HEK293 (cell line): ENCODE results near the gene SCAF1.

Experiments
- CTCF ChIA-PET: fragments of 350-600 bp; formaldehyde crosslinking; extraction: SDS; loops from one replicate; lab custom pipeline; 2021; ENCODE audit warnings: antibody characterized with exemption; lab: Yijun Ruan, JAX
- POLR2A ChIA-PET: fragments of 300-600 bp; formaldehyde crosslinking; extraction: SDS; loops from one replicate; lab custom pipeline; 2020; ENCODE audit warnings: antibody characterized with exemption, inconsistent platforms; lab: Yijun Ruan, JAX
- H3K27ac ChIP-seq: fragments of 200-500 bp; sonication (Bioruptor generic); 2 replicates; pipeline ENCODE4 v1.5.1; 2014; ENCODE audit warnings: low read depth, low read length, control low read depth, inconsistent platforms; ENCODE audit errors: extremely low read depth
- H3K36me3 ChIP-seq, 2 experiments: fragments of 200-500 bp in 1 of 2; sonication (Bioruptor generic) in 1 of 2; 1 replicate in 1 of 2; 2 replicates in 1 of 2; pipeline ENCODE4 v1.5.1; 2014 to 2017; ENCODE audit warnings: inconsistent platforms in 2 of 2, low read length in 2 of 2; ENCODE audit not compliant: control insufficient read depth in 2 of 2, insufficient read depth in 1 of 2
- H3K4me1 ChIP-seq: fragments of 200-500 bp; sonication (Bioruptor generic); 2 replicates; pipeline ENCODE4 v1.5.1; 2014; ENCODE audit warnings: mild to moderate bottlenecking, low read length, inconsistent platforms; ENCODE audit not compliant: control insufficient read depth, insufficient read depth
- H3K4me3 ChIP-seq: 2 replicates; pipeline ENCODE4 v1.5.1; 2011; ENCODE audit warnings: low read depth, mild to moderate bottlenecking, control low read depth, low read length, moderate library complexity
- H3K9me3 ChIP-seq: fragments of 200-500 bp; sonication (Bioruptor generic); 2 replicates; pipeline ENCODE4 v1.5.1; 2014; ENCODE audit warnings: low read depth, low read length, inconsistent platforms; ENCODE audit not compliant: control insufficient read depth, insufficient read depth
- GLIS1 ChIP-seq: fragments of 450-650 bp; formaldehyde crosslinking; IDR thresholded peaks from 2 replicates; pipeline ENCODE4 v1.5.1; 2016; ENCODE audit warnings: missing biosample characterization, missing genetic modification characterization
- GLIS2 ChIP-seq: fragments of 450-650 bp; formaldehyde crosslinking; IDR thresholded peaks from 2 replicates; pipeline ENCODE4 v1.5.1; 2016; ENCODE audit warnings: missing biosample characterization, missing genetic modification characterization
- OVOL3 ChIP-seq: fragments of 450-650 bp; formaldehyde crosslinking; IDR thresholded peaks from 2 replicates; pipeline ENCODE4 v1.5.1; 2016; ENCODE audit warnings: missing biosample characterization, missing genetic modification characterization
- PRDM10 ChIP-seq: fragments of 450-650 bp; formaldehyde crosslinking; IDR thresholded peaks from 2 replicates; pipeline ENCODE4 v1.5.1; 2016; ENCODE audit warnings: missing biosample characterization, missing genetic modification characterization
- SCRT1 ChIP-seq: fragments of 450-650 bp; formaldehyde crosslinking; IDR thresholded peaks from 2 replicates; pipeline ENCODE4 v1.5.1; 2016; ENCODE audit warnings: missing biosample characterization, missing genetic modification characterization, borderline replicate concordance
- SCRT2 ChIP-seq: fragments of 450-650 bp; formaldehyde crosslinking; IDR thresholded peaks from 2 replicates; pipeline ENCODE4 v1.5.1; 2016; ENCODE audit warnings: missing biosample characterization, missing genetic modification characterization
- YY2 ChIP-seq: fragments of 450-650 bp; formaldehyde crosslinking; IDR thresholded peaks from 2 replicates; pipeline ENCODE4 v1.5.1; 2016; ENCODE audit warnings: missing biosample characterization, missing genetic modification characterization
- ZBTB1 ChIP-seq: fragments of 450-650 bp; formaldehyde crosslinking; IDR thresholded peaks from 2 replicates; pipeline ENCODE4 v1.5.1; 2016; ENCODE audit warnings: missing biosample characterization, missing genetic modification characterization
- ZBTB49 ChIP-seq: fragments of 450-650 bp; formaldehyde crosslinking; IDR thresholded peaks from 2 replicates; pipeline ENCODE4 v1.5.1; 2016; ENCODE audit warnings: missing biosample characterization, missing genetic modification characterization, low read depth
- ZBTB7A ChIP-seq: fragments of 450-650 bp; formaldehyde crosslinking; IDR thresholded peaks from 2 replicates; pipeline ENCODE4 v1.5.1; 2016; ENCODE audit warnings: low read depth, missing biosample characterization, missing genetic modification characterization
- ZFP37 ChIP-seq: fragments of 450-650 bp; formaldehyde crosslinking; IDR thresholded peaks from 2 replicates; pipeline ENCODE4 v1.5.1; 2016; ENCODE audit warnings: missing biosample characterization, missing genetic modification characterization
- ZIC2 ChIP-seq: fragments of 450-650 bp; formaldehyde crosslinking; IDR thresholded peaks from 2 replicates; pipeline ENCODE4 v1.5.1; 2016; ENCODE audit warnings: missing biosample characterization, missing genetic modification characterization
- ZNF146 ChIP-seq: fragments of 450-650 bp; formaldehyde crosslinking; IDR thresholded peaks from 2 replicates; pipeline ENCODE4 v1.5.1; 2016; ENCODE audit warnings: missing biosample characterization, missing genetic modification characterization
- ZNF223 ChIP-seq: fragments of 450-650 bp; formaldehyde crosslinking; IDR thresholded peaks from 2 replicates; pipeline ENCODE4 v1.5.1; 2016; ENCODE audit warnings: missing biosample characterization, missing genetic modification characterization
- ZNF23 ChIP-seq: fragments of 450-650 bp; formaldehyde crosslinking; IDR thresholded peaks from 2 replicates; pipeline ENCODE4 v1.5.1; 2016; ENCODE audit warnings: missing biosample characterization, missing genetic modification characterization, borderline replicate concordance
- ZNF530 ChIP-seq: fragments of 450-650 bp; formaldehyde crosslinking; IDR thresholded peaks from 2 replicates; pipeline ENCODE4 v1.5.1; 2016; ENCODE audit warnings: low read depth, missing biosample characterization, missing genetic modification characterization
- ZNF548 ChIP-seq: fragments of 450-650 bp; formaldehyde crosslinking; IDR thresholded peaks from 2 replicates; pipeline ENCODE4 v1.5.1; 2016; ENCODE audit warnings: missing biosample characterization, missing genetic modification characterization
- ZNF555 ChIP-seq: fragments of 450-650 bp; formaldehyde crosslinking; conservative IDR thresholded peaks from 2 replicates; pipeline ENCODE4 v1.5.1; 2017; ENCODE audit warnings: missing biosample characterization, mild to moderate bottlenecking, missing genetic modification characterization, inconsistent platforms
- ZNF585B ChIP-seq: fragments of 450-650 bp; formaldehyde crosslinking; IDR thresholded peaks from 2 replicates; pipeline ENCODE4 v1.5.1; 2016; ENCODE audit warnings: missing biosample characterization, missing genetic modification characterization
- ZNF610 ChIP-seq: fragments of 450-650 bp; formaldehyde crosslinking; IDR thresholded peaks from 2 replicates; pipeline ENCODE4 v1.5.1; 2016; ENCODE audit warnings: missing biosample characterization, missing genetic modification characterization, borderline replicate concordance
- ZNF701 ChIP-seq: fragments of 450-650 bp; formaldehyde crosslinking; IDR thresholded peaks from 2 replicates; pipeline ENCODE4 v1.5.1; 2016; ENCODE audit warnings: missing biosample characterization, missing genetic modification characterization

SCAF1 gene

GRCh38 chr19:49626226-49626625, 15.8 kb upstream of the SCAF1 start (continued):
- no peak for TF ChIP-seq ZNF23 (tag by site-specific recombination)

GRCh38 chr19:49629659-49630058, 12.3 kb upstream of the SCAF1 start:
- Histone ChIP-seq H3K27ac (no peak overlapping the region), H3K9me3 (no peaks in the 10 kb centered on the region), H3K36me3 (peaks cover 25 to 27% of the 10 kb centered on the region in 2 experiments; a peak in 2 of 3 replicates), H3K4me3 (no peak overlapping the region), H3K4me1 (0 out of 2 replicates have a peak, but pooled peaks cover 5% of the 10 kb centered on the region)
- no peak for TF ChIP-seq ZNF530 (tag by site-specific recombination)
- no peak for TF ChIP-seq ZNF555 (tag by site-specific recombination)
- no peak for TF ChIP-seq ZFP37 (tag by site-specific recombination)
- TF ChIP-seq ZNF610: no peak
- no peak for TF ChIP-seq ZBTB49 (tag by site-specific recombination)
- TF ChIP-seq ZBTB7A (tag by site-specific recombination): no peak
- no peak for TF ChIP-seq ZNF585B (tag by site-specific recombination)
- TF ChIP-seq SCRT2 (tag by site-specific recombination): no peak
- no peak for TF ChIP-seq OVOL3 (tag by site-specific recombination)
- TF ChIP-seq YY2 (tag by site-specific recombination): no peak
- TF ChIP-seq SCRT1 (tag by site-specific recombination): no peak
- no peak for TF ChIP-seq ZNF223 (tag by site-specific recombination)
- TF ChIP-seq ZNF548 (tag by site-specific recombination): no peak
- TF ChIP-seq ZNF701 (tag by site-specific recombination): no peak
- POLR2A ChIA-PET: interaction anchor here (1.8 to 3.4 kb wide), 2 partner anchors 11 to 12 kb away, joined by 4 to 21 read pairs; partner anchors contain the start of genes RRAS and SCAF1
- CTCF ChIA-PET: interaction anchor here (1.1 to 1.6 kb wide), 3 partner anchors 11 to 60 kb away, joined by 3 to 5 read pairs (median 4); no protein-coding TSS in a partner anchor

- POLR2A ChIA-PET: interaction anchor here (0.6 to 3.4 kb wide), 8 partner anchors 9 to 158 kb away, joined by 3 to 21 read pairs (median 4); partner anchors contain the start of genes PRMT1, RRAS and SCAF1
- CTCF ChIA-PET: interaction anchor here (0.6 to 1.6 kb wide), 4 partner anchors 12 to 61 kb away, joined by 3 to 5 read pairs (median 4); no protein-coding TSS in a partner anchor
- peaks cover 17 to 27% of the 10 kb centered on the region in 2 experiments; a peak in 2 of 3 replicates for H3K36me3 ChIP-seq
Observed at GRCh38 chr19:49631014-49631588, 10.9 kb upstream of the SCAF1 start.

More at GRCh38 chr19:49631014-49631588, 10.9 kb upstream of the SCAF1 start:
- Histone ChIP-seq H3K4me3 (no peak overlapping the region), H3K9me3 (no peaks in the 10 kb centered on the region), H3K4me1 (0 out of 2 replicates have a peak, but pooled peaks cover 5% of the 10 kb centered on the region), H3K27ac (0 out of 2 replicates have a peak overlapping the region, but pooled peaks have one; percentile 16)
- TF ChIP-seq GLIS2 (tag by site-specific recombination): peak; percentile 31; the same call in 1 of the 2 replicates
- peak; percentile 62 for TF ChIP-seq GLIS1 (tag by site-specific recombination)
- TF ChIP-seq ZIC2: peak; percentile 45; the same call in 1 of the 2 replicates
- no peak for TF ChIP-seq ZNF146 (tag by site-specific recombination)
- no peak for TF ChIP-seq PRDM10 (tag by site-specific recombination)
- no peak for TF ChIP-seq ZBTB1 (tag by site-specific recombination)
